T-helper 1 cell treated with Interleukin-12 subunit alpha and Interleukin-12 subunit beta and Interleukin-4 antibody, amounts not matched to agents 30 μg/mL and 1 μg/mL, for 36 hours (primary cell): ENCODE measurements around the gene CUEDC2.

Experiments
- H3K27ac Mint-ChIP-seq: one replicate; pipeline ENCODE4 v1.8.0; 2021; ENCODE audit warnings: mild to moderate bottlenecking, mixed read lengths
- H3K27me3 Mint-ChIP-seq: one replicate; pipeline ENCODE4 v1.8.0; 2021; ENCODE audit warnings: low read depth, mixed read lengths
- H3K36me3 Mint-ChIP-seq: one replicate; pipeline ENCODE4 v1.8.0; 2021; ENCODE audit warnings: low read depth, mixed read lengths
- H3K4me1 Mint-ChIP-seq: one replicate; pipeline ENCODE4 v1.8.0; 2021; ENCODE audit warnings: low read depth, mixed read lengths
- H3K4me3 Mint-ChIP-seq: one replicate; pipeline ENCODE4 v1.8.0; 2021; ENCODE audit warnings: mild to moderate bottlenecking, moderate library complexity, mixed read lengths
- H3K9me3 Mint-ChIP-seq: one replicate; pipeline ENCODE4 v1.8.0; 2021; ENCODE audit warnings: mixed read lengths

The CUEDC2 gene

DNA sequence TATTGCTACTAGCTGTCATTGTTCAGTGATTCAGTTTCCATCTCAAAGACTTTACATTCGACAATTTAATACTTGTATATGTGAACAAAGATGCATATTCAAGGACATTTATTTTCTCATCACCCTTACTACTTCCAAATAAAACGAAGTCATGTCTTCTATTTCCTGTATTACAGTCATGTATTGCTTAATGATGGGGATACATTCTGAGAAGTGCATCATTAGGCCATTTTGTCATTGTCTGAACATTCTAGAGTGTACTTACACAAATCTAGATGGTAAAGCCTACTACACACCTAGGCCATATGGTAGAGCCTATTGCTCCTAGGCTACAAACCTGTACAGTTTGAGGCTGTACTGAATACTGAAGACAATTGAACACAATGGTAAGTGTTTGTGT, 12.5 kb upstream of the CUEDC2 start:
- Mint-ChIP-seq H3K27me3 (no peaks in the 10 kb centered on the region), H3K4me1 (peaks cover 9% of the 10 kb centered on the region), H3K4me3 (no peak overlapping the region), H3K36me3 (peaks cover 3% of the 10 kb centered on the region), H3K27ac (no peak overlapping the region), H3K9me3 (no peaks in the 10 kb centered on the region)

DNA sequence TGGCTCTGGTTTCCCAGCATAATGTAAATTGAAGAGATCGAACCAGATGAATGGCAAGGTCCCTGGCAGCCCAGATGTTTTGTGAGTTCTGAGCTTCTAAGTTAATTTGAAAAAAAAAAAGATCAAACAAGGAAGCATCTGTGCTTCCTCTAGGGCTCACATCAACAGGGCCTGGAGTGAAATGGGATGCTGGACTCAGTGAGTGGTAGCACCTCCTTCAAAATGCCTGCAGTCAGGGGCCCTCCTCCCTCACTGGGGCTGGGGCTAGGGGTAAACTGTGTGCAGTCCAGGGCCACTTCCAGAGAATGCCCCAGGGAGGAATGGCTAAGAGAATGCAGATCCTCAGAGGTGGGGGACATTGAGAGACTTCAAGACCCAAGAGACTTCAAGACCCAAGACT, 6.0 kb upstream of the CUEDC2 start:
- H3K4me3 Mint-ChIP-seq = peak overlapping the region; percentile 75
- no peak overlapping the region for H3K27ac Mint-ChIP-seq
- no peaks in the 10 kb centered on the region for H3K27me3 Mint-ChIP-seq
- H3K9me3 Mint-ChIP-seq = no peaks in the 10 kb centered on the region
- peaks cover 48% of the 10 kb centered on the region for H3K4me1 Mint-ChIP-seq
- peaks cover 18% of the 10 kb centered on the region for H3K36me3 Mint-ChIP-seq

DNA sequence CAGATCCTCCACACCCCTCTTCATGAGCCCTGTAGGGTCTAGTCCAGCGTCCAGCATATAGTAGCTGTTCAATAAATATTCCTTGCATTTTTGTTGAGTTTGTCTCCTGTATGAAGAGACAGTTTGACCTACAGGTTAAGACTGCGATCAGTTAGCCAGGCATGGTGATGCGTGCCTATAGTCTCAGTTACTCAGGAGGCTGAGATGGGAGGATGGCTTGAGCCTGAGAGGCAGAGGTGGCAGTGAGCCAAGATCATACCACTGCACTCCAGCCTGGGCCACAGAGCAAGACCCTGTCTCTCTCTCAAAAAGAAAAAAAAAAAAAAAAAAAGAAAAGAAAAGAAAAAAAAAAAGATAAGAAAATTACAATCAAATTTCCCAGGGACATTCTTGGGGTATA, 5.1 kb upstream of the CUEDC2 start:
- H3K27me3 Mint-ChIP-seq = no peaks in the 10 kb centered on the region
- H3K27ac Mint-ChIP-seq = no peak overlapping the region
- no peaks in the 10 kb centered on the region for H3K9me3 Mint-ChIP-seq
- H3K4me1 Mint-ChIP-seq = peaks cover 55% of the 10 kb centered on the region
- peak overlapping the region; percentile 96 for H3K4me3 Mint-ChIP-seq
- peaks cover 18% of the 10 kb centered on the region for H3K36me3 Mint-ChIP-seq

DNA sequence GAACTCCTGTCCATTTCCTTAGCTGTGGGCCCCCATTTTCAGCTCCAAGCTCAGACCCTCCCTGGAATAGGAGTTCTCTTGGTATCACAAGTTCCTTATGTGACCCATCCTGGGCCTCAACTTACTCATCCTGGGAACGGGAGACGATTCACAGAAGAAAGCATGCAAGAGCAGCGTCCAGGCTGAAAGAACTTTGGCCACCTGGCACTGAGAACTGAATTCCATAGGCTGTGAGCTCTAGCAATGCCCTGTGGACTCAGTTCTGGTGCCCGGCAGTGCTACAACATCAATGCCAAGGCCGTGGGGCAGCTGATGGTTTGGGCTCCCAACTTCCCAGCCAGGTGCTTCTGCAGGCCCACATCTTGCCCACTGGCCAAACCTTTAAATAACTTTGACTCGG, 3.9 kb upstream of the CUEDC2 start:
- H3K36me3 Mint-ChIP-seq = peaks cover 20% of the 10 kb centered on the region
- H3K27ac Mint-ChIP-seq = peak overlapping the region; percentile 77
- peaks cover 61% of the 10 kb centered on the region for H3K4me1 Mint-ChIP-seq
- H3K4me3 Mint-ChIP-seq = peak overlapping the region; percentile 96
- H3K9me3 Mint-ChIP-seq = no peaks in the 10 kb centered on the region
- no peaks in the 10 kb centered on the region for H3K27me3 Mint-ChIP-seq

DNA sequence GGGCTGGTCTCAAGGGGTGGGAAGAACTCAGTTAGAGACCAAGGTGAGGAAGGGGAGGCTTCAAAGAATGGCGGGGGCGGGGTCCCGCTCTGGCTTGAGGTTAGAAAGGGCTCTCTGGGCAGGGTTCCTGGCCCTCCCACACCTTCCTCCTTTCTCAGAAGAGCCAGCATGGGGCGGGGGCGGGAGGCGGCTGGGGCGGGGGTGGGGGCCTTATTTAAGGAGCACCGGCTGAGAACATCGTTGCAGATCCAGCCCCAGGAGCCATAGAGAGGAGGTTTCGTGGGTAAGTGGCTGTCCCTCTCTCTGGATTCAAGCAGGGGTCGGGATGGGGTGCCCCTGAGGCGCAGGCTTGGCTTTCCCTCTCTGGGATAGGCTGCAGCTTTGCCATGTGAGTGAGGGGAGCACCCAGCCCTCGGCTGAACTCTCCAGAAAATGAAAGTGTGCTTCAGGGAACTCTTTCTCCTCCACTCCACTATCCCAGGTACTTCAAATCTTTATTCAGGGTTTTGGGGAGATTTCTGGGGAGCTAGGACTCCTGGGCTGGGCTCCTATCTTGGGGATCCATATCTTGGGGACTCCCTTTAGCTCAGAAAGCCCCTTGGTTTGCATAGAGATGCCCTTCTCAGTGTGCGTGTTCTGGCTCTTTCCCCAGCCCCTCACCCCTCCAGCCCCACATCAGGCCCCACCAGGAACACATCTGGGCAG, 3.3 kb upstream of the CUEDC2 start:
- peaks cover 58% of the 10 kb centered on the region for H3K4me1 Mint-ChIP-seq
- peak overlapping the region; percentile 96 for H3K4me3 Mint-ChIP-seq

DNA sequence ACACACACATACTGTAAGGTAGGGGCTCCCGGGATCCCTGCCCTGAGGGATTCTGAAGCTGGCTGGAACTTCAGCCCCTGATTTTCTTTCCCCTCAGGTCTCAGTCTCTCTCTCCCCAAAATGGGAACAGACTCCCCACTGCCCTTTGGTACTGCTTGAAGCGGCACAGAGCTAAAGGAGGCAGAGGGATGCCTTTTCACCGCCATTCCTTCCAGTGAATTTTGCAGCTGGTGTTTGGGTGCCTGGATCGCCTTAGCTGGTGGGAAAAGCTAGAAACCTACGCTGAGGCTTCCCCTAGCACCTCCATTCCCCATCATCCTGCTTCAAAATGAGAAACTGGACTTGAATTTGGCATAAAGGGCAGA, 2.7 kb upstream of the CUEDC2 start:
- H3K36me3 Mint-ChIP-seq = peaks cover 20% of the 10 kb centered on the region
- peaks cover 57% of the 10 kb centered on the region for H3K4me1 Mint-ChIP-seq
- H3K27ac Mint-ChIP-seq = peak overlapping the region; percentile 83
- no peaks in the 10 kb centered on the region for H3K27me3 Mint-ChIP-seq
- no peaks in the 10 kb centered on the region for H3K9me3 Mint-ChIP-seq
- H3K4me3 Mint-ChIP-seq = peak overlapping the region; percentile 96

More for the DNA sequence above, 3.3 kb upstream of the CUEDC2 start:
- Mint-ChIP-seq H3K27ac (peak overlapping the region; percentile 83), H3K36me3 (peaks cover 20% of the 10 kb centered on the region), H3K9me3 (no peaks in the 10 kb centered on the region), H3K27me3 (no peaks in the 10 kb centered on the region)

DNA sequence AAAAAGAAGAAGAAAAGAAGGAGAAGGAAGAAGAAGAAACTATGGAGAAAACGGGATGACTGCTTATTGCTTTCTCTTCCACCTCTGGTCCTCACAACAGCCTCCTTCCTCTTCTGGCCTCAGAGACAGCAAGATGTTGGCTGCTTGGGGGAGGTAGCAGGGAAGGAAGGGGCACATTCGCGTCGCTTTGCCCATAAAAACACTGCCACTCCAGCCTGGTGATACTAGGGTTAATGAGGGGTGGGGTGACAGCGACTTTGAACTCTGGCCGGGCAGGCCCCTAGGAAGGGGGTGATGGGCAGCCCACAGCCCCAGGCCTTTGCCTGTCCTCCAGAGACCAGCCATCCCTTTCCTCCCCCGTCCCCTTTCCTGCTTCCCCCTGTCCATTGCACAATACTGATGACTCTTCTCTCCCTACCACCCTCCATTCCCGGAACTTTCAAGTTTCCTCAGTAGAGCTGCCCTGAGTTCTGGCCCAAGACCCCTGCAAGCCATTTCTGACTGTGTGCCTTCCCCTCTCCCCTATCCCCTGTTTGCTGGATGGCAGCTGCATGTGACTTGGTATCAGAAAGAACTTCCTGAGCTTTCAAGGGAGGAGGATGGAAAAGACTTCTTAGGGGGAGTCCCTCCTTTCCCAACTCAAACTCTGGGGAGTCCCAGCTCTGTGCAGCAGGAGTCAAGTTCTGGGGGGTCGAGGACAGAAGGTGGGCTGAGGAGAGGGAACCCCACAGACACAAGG, 2.2 kb upstream of the CUEDC2 start:
- H3K4me3 Mint-ChIP-seq = peak overlapping the region; percentile 96
- H3K36me3 Mint-ChIP-seq = peaks cover 20% of the 10 kb centered on the region
- H3K4me1 Mint-ChIP-seq = peaks cover 57% of the 10 kb centered on the region
- H3K9me3 Mint-ChIP-seq = no peaks in the 10 kb centered on the region
- H3K27ac Mint-ChIP-seq = peak overlapping the region; percentile 83
- H3K27me3 Mint-ChIP-seq = no peaks in the 10 kb centered on the region

DNA sequence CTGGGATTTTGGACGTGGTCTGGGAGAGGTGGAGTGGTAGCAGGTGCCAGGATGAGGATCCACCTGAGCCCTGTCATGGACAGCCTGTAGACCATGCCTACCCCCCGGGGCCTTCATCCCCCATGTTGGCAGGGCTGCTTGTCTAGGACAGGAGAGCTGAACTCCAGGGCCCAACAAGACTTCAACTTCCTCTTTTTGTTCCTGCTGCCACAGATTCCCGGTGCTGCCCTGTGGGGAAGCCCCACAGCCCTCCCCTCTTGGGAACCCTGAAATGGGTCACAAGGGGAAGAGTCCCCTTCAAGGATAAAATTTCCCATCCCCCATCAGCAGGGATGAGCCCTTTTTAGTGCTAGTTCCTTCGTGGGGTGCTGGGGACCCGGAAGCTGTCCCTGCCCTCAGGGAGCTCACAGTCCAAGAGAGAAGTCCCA, 1.3 kb upstream of the CUEDC2 start:
- H3K4me1 Mint-ChIP-seq = peaks cover 57% of the 10 kb centered on the region
- peak overlapping the region; percentile 94 for H3K4me3 Mint-ChIP-seq
- no peaks in the 10 kb centered on the region for H3K9me3 Mint-ChIP-seq
- H3K27ac Mint-ChIP-seq = peak overlapping the region; percentile 95
- H3K36me3 Mint-ChIP-seq = peaks cover 20% of the 10 kb centered on the region
- H3K27me3 Mint-ChIP-seq = no peaks in the 10 kb centered on the region

DNA sequence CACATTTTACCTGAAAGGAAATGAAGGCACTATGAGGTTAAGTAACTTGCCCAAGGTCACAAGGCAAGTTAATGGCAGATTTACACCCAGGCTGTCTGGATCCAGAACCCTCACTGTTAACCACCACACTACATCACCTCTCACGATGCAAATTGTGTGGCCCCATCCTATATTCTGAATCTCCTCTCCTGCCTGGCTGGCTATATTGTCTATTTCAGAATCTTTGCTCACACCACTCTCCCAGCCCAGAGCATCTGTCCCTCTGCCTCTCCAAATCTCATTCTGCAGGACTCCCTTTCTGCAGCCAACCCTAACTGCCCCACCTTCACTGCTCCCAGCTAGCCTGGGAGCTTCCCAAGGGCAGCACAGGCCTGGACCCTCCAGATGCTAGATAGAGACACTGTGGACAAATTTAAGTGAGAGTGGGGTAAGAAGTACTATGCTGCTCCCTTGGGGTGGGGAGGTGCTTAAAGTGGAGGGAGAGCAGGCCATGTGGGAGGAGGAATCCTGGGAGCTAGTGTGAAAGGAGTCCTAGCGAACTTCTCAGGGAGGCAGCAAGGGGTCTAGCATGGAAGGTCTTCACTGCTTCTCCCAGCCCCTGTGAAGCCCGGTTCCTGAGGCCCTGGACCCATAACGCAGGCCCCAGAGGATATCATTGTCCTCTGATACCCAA, 786 bp downstream of the CUEDC2 start:
- Mint-ChIP-seq H3K9me3 (no peaks in the 10 kb centered on the region), H3K4me1 (peaks cover 45% of the 10 kb centered on the region), H3K4me3 (peak overlapping the region; percentile 94), H3K36me3 (peaks cover 6% of the 10 kb centered on the region), H3K27ac (peak overlapping the region; percentile 95), H3K27me3 (no peaks in the 10 kb centered on the region)

DNA sequence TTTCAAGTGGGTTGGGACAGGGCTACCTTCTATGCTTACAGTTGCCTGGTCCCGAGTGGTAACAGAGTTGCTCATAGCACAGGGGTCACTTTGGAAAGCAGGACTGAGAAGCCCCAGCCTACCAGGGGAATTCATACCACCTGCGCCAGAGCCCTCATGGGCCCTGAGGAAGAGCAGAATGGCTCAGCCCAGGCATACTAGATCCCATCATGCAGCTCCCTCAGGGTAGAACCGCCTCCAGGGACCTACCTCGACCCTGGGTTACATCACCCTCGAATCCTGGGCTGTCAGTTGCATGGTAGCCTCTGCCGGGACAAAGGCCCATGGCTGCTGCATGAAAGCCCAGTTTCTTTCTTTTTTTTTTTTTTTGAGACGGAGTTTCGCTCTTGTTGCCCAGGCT, 2.9 kb downstream of the CUEDC2 start:
- no peaks in the 10 kb centered on the region for H3K9me3 Mint-ChIP-seq
- H3K36me3 Mint-ChIP-seq = peaks cover 3% of the 10 kb centered on the region
- peaks cover 32% of the 10 kb centered on the region for H3K4me1 Mint-ChIP-seq
- no peak overlapping the region for H3K27ac Mint-ChIP-seq
- H3K27me3 Mint-ChIP-seq = no peaks in the 10 kb centered on the region
- no peak overlapping the region for H3K4me3 Mint-ChIP-seq

DNA sequence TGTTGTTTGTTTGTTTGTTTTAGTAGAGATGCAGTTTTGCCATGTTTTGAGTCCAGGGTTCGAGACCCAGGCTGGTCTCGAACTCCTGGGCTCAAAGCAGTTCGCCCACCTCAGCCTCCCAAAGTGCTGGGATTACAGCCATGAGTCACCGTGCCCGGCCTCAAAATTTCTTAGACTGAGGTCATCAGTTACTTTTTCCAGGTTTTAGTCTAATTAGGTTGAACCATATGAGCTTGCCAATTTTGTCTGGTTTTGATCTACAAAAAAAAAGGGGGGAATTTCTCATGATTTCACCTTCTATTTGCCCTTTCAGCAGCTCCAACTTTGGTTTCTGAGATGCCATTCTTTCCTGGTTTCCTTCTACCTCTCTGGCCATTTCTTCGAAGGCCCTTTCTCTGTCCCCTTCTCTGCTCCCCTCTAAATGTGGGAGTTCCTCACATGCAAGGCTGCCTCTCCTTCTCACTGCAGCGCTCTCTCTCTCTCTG, 5.5 kb downstream of the CUEDC2 start:
- Mint-ChIP-seq H3K4me1 (peaks cover 23% of the 10 kb centered on the region), H3K9me3 (no peaks in the 10 kb centered on the region), H3K4me3 (no peak overlapping the region), H3K27me3 (no peaks in the 10 kb centered on the region), H3K36me3 (peaks cover 6% of the 10 kb centered on the region), H3K27ac (no peak overlapping the region)

DNA sequence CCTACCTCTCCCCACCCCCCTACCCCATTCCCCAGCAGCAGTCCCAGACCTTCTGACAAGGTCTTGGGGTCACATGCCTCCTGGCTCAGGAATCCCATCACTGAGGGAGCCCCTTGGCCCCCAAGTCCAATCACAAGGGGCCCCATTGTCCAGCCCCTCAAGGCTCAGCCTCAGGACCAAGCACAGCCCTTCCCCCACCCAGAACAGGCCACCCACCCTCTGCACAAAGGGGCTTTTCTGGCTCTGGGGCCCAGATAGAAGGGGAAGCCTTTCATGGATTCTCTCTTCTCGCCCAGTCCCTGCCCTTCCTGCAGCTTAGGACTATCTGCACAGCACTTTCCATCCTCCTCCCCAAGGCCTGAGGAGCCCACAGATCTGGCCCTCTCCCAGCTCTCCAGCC, 6.9 kb downstream of the CUEDC2 start:
- peaks cover 6% of the 10 kb centered on the region for H3K36me3 Mint-ChIP-seq
- H3K4me3 Mint-ChIP-seq = no peak overlapping the region
- H3K4me1 Mint-ChIP-seq = peaks cover 24% of the 10 kb centered on the region
- no peaks in the 10 kb centered on the region for H3K9me3 Mint-ChIP-seq
- H3K27me3 Mint-ChIP-seq = no peaks in the 10 kb centered on the region
- no peak overlapping the region for H3K27ac Mint-ChIP-seq

DNA sequence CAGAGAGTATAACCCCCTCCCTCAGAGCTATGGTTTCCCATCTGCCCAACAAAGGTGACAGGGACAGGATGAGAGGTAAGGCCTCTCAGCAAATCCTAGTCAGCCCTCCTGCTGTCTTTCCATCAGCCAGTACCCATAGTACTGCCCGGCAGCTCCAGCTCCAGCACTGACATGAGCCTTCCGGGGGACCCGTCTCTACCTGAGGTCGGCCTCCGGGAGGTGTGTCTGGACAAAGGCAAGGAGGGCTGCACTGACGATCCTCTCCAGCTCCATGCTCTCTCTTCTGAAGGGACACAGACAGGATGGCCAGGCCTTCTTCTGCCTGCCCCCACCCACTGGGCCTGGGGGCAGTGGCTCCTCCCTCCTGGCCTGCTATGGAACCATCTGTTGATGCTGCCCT, 7.5 kb downstream of the CUEDC2 start:
- Mint-ChIP-seq H3K9me3 (no peaks in the 10 kb centered on the region), H3K36me3 (peaks cover 6% of the 10 kb centered on the region), H3K27ac (no peak overlapping the region), H3K4me1 (peaks cover 28% of the 10 kb centered on the region), H3K27me3 (no peaks in the 10 kb centered on the region), H3K4me3 (no peak overlapping the region)

DNA sequence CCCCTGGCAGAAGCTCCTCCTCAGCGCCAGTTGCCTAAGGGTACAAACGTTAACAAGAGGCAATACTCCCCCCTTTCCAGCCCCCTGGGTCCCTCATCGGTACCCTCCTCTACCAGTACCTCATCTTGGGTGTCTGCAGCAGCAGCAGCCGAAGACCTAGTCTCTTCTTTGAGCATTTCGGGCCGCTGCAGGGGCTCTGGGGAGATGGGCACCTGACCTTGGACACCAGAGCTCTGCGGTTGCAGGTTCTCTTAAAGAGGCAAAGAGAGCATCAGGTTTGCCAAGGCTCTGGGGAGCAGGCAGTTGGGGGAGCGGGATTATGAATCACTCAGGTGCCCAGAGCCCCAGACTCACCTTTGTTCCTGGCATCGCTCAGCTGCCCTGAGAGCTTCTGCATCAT, 8.2 kb downstream of the CUEDC2 start:
- peaks cover 6% of the 10 kb centered on the region for H3K36me3 Mint-ChIP-seq

More for the DNA sequence above, 8.2 kb downstream of the CUEDC2 start:
- peaks cover 30% of the 10 kb centered on the region for H3K4me1 Mint-ChIP-seq
- H3K9me3 Mint-ChIP-seq = no peaks in the 10 kb centered on the region
- no peak overlapping the region for H3K27ac Mint-ChIP-seq
- H3K4me3 Mint-ChIP-seq = no peak overlapping the region
- H3K27me3 Mint-ChIP-seq = peaks cover 2% of the 10 kb centered on the region
